ENCODE data around the gene GPD2.

Gene GPD2

DNA sequence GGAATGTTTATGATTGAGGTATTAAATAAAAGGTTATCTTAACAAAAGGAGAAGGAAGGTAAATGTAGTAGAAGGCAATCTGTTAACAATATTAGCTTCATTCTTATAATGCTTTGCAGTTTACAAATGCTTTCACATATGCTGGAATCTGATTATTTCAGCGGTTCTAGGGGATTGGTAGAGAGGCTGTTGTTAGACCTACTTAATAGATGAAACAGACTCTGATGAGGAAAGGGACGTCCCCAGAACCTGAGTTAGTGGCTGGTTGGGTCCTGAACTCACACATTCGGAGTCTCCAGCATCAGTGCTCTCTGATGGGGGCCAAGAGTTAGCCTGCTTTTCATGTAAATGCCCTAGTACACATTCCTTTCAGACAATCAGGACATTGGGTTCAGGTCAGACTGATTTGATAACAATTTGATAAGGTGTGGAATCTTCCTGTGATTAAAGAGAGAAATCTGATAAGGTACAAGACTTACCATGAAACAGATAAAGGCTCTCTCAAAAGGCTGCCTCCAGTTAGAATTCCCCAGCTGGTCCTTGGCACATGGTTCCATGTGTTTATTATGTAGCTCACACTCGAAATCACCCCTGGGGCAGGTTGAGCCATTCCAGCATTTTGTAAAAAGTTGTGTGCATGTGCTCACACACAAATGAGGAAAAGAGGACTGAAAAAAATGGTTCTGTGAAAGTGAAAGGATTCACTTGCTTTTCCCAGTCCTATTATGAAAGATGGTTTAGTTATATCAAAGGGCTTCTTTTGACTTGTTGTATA lies 103.1 kb downstream of the GPD2 start:
- peaks cover 5% of the 10 kb centered on the region for H3K36me3 ChIP-seq
- TF ChIP-seq, protein P1, sequence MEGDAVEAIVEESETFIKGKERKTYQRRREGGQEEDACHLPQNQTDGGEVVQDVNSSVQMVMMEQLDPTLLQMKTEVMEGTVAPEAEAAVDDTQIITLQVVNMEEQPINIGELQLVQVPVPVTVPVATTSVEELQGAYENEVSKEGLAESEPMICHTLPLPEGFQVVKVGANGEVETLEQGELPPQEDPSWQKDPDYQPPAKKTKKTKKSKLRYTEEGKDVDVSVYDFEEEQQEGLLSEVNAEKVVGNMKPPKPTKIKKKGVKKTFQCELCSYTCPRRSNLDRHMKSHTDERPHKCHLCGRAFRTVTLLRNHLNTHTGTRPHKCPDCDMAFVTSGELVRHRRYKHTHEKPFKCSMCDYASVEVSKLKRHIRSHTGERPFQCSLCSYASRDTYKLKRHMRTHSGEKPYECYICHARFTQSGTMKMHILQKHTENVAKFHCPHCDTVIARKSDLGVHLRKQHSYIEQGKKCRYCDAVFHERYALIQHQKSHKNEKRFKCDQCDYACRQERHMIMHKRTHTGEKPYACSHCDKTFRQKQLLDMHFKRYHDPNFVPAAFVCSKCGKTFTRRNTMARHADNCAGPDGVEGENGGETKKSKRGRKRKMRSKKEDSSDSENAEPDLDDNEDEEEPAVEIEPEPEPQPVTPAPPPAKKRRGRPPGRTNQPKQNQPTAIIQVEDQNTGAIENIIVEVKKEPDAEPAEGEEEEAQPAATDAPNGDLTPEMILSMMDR (IDR thresholded peaks at IDR 0.05; ENCODE audit: low read depth, low read length), result no peak
- no peaks in the 10 kb centered on the region for H3K9me3 ChIP-seq (ENCODE audit: severe bottlenecking)
- no peak overlapping the region for H3K4me3 ChIP-seq (ENCODE audit: low read depth, low read length)
- DNase-seq, result no peak
- no peaks in the 10 kb centered on the region for H3K27me3 ChIP-seq (ENCODE audit: insufficient read depth, low read depth, severe bottlenecking)
- no peak overlapping the region for H3K27ac ChIP-seq

DNA sequence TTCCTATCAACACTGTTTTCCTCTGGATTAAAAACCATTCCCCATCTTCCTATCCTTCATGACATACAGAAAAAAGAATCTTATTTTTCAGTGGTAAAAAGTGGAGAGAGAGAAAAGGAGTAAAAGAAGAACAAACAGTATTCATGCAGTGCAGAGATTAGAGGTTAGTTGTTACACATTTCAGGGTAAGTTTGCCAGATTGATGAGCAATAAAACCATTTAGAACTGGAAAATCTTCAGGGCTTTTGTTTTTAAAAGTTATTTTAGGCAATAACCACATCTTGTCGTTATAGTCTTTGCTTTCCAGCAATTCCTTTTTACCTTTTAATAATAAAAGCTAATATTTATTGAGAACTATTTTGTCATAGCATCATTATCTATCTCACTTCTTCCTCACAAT lies 104.5 kb downstream of the GPD2 start:
- Histone ChIP-seq H3K4me3 (ENCODE audit: low read depth, low read length) (no peak overlapping the region), H3K27ac (no peak overlapping the region), H3K36me3 (peaks cover 5% of the 10 kb centered on the region), H3K27me3 (ENCODE audit: insufficient read depth, low read depth, severe bottlenecking) (no peaks in the 10 kb centered on the region), H3K9me3 (ENCODE audit: severe bottlenecking) (no peaks in the 10 kb centered on the region)
- TF ChIP-seq, protein P1 (IDR thresholded peaks at IDR 0.05; ENCODE audit: low read depth, low read length), result no peak
- no peak for DNase-seq

DNA sequence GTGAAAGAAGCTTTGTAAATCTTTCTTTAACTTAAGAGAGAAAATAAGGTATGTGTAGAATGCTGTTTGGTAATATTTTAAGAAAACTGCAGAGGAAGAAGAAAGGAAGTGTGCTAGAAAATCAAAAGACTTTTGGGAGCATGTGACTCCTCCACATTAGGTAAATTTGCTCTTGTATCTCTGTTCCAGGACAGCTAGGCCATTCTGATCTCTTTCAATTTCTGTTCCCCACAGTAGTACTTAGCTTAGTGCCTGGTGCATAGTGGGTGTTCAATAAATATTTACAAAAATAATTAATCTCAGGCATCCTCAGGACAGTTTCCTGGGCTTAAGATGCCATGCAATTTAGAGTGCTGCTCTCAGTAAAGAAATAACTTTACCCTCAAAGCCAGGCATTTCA lies 105.0 kb downstream of the GPD2 start:
- Histone ChIP-seq H3K9me3 (ENCODE audit: severe bottlenecking) (no peaks in the 10 kb centered on the region), H3K27ac (no peak overlapping the region), H3K4me3 (ENCODE audit: low read depth, low read length) (no peak overlapping the region), H3K36me3 (peaks cover 5% of the 10 kb centered on the region), H3K27me3 (ENCODE audit: insufficient read depth, low read depth, severe bottlenecking) (no peaks in the 10 kb centered on the region)
- no peak for DNase-seq
- TF ChIP-seq, protein P1 (IDR thresholded peaks at IDR 0.05; ENCODE audit: low read depth, low read length), result no peak

DNA sequence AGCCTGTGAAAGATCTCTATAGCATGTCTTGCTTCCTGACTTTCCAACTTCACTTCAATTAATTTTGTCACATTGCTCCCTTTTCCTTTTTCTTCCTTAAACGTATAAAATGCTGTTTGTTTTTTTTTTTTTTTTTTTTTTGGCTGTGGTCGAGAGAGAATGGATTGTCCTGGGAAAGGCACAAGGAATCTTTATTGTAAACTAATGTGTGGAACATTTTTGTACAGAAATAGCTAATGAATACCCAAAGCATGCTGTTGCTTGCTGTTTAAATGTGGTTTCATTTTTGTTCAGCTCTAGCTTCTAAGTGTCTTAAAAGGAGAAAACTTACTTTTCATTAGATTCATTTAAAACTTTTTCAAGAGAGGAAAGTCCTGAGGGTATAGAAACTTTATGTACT lies 105.5 kb downstream of the GPD2 start:
- no peaks in the 10 kb centered on the region for H3K9me3 ChIP-seq (ENCODE audit: severe bottlenecking)
- no peaks in the 10 kb centered on the region for H3K27me3 ChIP-seq (ENCODE audit: insufficient read depth, low read depth, severe bottlenecking)
- H3K36me3 ChIP-seq, result peaks cover 5% of the 10 kb centered on the region
- TF ChIP-seq, protein P1 (IDR thresholded peaks at IDR 0.05; ENCODE audit: low read depth, low read length), result no peak
- no peak overlapping the region for H3K27ac ChIP-seq
- no peak overlapping the region for H3K4me3 ChIP-seq (ENCODE audit: low read depth, low read length)
- DNase-seq, result no peak

DNA sequence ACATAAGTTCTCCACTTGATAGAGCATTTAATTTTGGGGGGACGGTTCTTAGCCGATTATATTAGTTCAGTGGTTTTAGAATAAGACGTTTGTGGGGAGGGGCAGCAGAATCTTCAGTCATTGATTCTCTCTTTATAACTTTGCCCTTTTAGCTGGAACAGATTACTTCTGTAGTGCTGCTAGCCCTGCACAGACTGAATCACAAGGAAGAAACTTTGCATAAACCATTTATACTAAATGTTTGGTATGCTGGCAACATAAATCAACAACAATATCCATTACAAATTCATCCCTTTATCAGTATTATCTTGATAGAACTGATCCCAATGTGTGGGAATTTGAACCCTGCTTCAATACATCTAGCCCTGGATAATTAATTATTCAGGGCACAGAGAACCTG lies 112.2 kb downstream of the GPD2 start:
- DNase-seq, result no peak
- Histone ChIP-seq H3K9me3 (ENCODE audit: severe bottlenecking) (no peaks in the 10 kb centered on the region), H3K4me3 (ENCODE audit: low read depth, low read length) (no peak overlapping the region), H3K27me3 (ENCODE audit: insufficient read depth, low read depth, severe bottlenecking) (no peaks in the 10 kb centered on the region), H3K27ac (no peak overlapping the region), H3K36me3 (no peaks in the 10 kb centered on the region; the same call in 1 of the 2 replicates)
- TF ChIP-seq, protein P1 (IDR thresholded peaks at IDR 0.05; ENCODE audit: low read depth, low read length), result no peak

All from WERI-Rb-1 (cell line).